LNCAP (cell line): ENCODE results near the gene NAT8L.

Source experiments
- CTCF ChIP-seq: fragments of 450-650 bp; IDR thresholded peaks from 2 replicates; pipeline ENCODE4 v1.5.1; 2017; ENCODE audit warnings: mild to moderate bottlenecking

NAT8L gene

GRCh38 chr4:2102045-2102883 lies 43.1 kb downstream of the NAT8L start:
- no peak for TF ChIP-seq CTCF

- no peak for TF ChIP-seq CTCF
Observed at GRCh38 chr4:2103127-2103842, 44.2 kb downstream of the NAT8L start.

- no peak for TF ChIP-seq CTCF
Observed at GRCh38 chr4:2103843-2104547, 44.9 kb downstream of the NAT8L start.

GRCh38 chr4:2104556-2105345 lies 45.6 kb downstream of the NAT8L start:
- no peak for TF ChIP-seq CTCF

GRCh38 chr4:2105559-2105958 lies 46.4 kb downstream of the NAT8L start:
- no peak for TF ChIP-seq CTCF

GRCh38 chr4:2116687-2117400 lies 57.7 kb downstream of the NAT8L start:
- TF ChIP-seq CTCF, result no peak
